K562 (cell line): ENCODE measurements around the gene ZNF598. TPM values are rescaled to one million over a fixed set of nuclear protein-coding genes. Genes with fewer than 3 reads are reported as not detected.
A peak's percentile ranks its signal among the peaks of the same experiment; 100 is the strongest.

ENCODE experiments used
- AFF4 ChIP-seq: sonication (generic); formaldehyde crosslinking; IDR thresholded peaks from 2 replicates; pipeline ENCODE4 v1.8.0; 2023; ENCODE audit warnings: mild to moderate bottlenecking, missing genetic modification reagents
- GMEB1 ChIP-seq: fragments of 250-450 bp; sonication (Bioruptor Pico); IDR thresholded peaks from 2 replicates; pipeline ENCODE4 v1.4.0; 2020; ENCODE audit warnings: mild to moderate bottlenecking
- IRF9 ChIP-seq: fragments of 450-650 bp; IDR thresholded peaks from 2 replicates; pipeline ENCODE4 v1.6.1; 2016; ENCODE audit warnings: missing biosample characterization, missing genetic modification characterization
- MTF1 ChIP-seq: fragments of 250-450 bp; sonication (Bioruptor Pico); IDR thresholded peaks from 2 replicates; pipeline ENCODE4 v1.9.0; 2021; ENCODE audit warnings: moderate library complexity, mild to moderate bottlenecking, inconsistent platforms, borderline replicate concordance
- RBM17 ChIP-seq: fragments of 200-400 bp; formaldehyde crosslinking; IDR thresholded peaks from 2 replicates; pipeline ENCODE4 v1.6.1; 2017; ENCODE audit warnings: low read depth, mild to moderate bottlenecking, low read length, borderline replicate concordance
- SMARCA4 ChIP-seq: fragments of 450-650 bp; IDR thresholded peaks from 2 replicates; pipeline ENCODE4 v1.6.1; 2016
- SOX6 ChIP-seq: fragments of 450-650 bp; IDR thresholded peaks from 2 replicates; pipeline ENCODE4 v1.6.1; 2014; ENCODE audit warnings: mild to moderate bottlenecking
- ZNF134 ChIP-seq: fragments of 250-450 bp; sonication (Bioruptor Pico); conservative IDR thresholded peaks from 2 replicates; pipeline ENCODE4 v1.4.0; 2020
- ZNF165 ChIP-seq: fragments of 250-450 bp; sonication (Bioruptor Pico); IDR thresholded peaks from 2 replicates; pipeline ENCODE4 v1.4.0; 2020; ENCODE audit warnings: borderline replicate concordance
- ZNF589 ChIP-seq: fragments of 200-800 bp; sonication (Bioruptor generic); IDR thresholded peaks from 2 replicates; pipeline ENCODE4 v1.6.1; 2016; ENCODE audit warnings: low read depth, missing genetic modification characterization, missing compliant biosample characterization
- polyA plus RNA-seq, 8 experiments: library from polyadenylated mRNA; depleted of rRNA in 4 of 8; stranded (reverse) in 5 of 8; unstranded in 3 of 8; fragments of >200 nt; fragmentation: Nextera tagmentation in 2 of 8; fragmentation: Illumina TruSeq in 1 of 8; extraction: Ambion mirVana in 2 of 8; extraction: Trizol in 1 of 8; gene quantifications; 2 replicates each; pipeline versions ENCODE4 v1.2.1 to v1.2.3, GENCODE V29; 2011 to 2014; ENCODE audit warnings: inconsistent platforms in 1 of 8, missing spikeins in 1 of 8
- total RNA-seq, 7 experiments: library from RNA; depleted of rRNA in 6 of 7; stranded (reverse); fragments of >200 nt in 6 of 7; fragmentation: Illumina TruSeq in 2 of 7; extraction: Trizol in 2 of 7; gene quantifications; 2 replicates each; pipeline versions ENCODE4 v1.2.1 to v1.2.3, GENCODE V29; 2011 to 2021; ENCODE audit warnings: low replicate concordance in 1 of 7

The ZNF598 gene
- total and polyA plus RNA-seq, 9 of the 15 experiments (the other 6 are each of a cell fraction or from before 2014, with no cell fraction given), result 0.11 to 115 (median 29.6) TPM

DNA sequence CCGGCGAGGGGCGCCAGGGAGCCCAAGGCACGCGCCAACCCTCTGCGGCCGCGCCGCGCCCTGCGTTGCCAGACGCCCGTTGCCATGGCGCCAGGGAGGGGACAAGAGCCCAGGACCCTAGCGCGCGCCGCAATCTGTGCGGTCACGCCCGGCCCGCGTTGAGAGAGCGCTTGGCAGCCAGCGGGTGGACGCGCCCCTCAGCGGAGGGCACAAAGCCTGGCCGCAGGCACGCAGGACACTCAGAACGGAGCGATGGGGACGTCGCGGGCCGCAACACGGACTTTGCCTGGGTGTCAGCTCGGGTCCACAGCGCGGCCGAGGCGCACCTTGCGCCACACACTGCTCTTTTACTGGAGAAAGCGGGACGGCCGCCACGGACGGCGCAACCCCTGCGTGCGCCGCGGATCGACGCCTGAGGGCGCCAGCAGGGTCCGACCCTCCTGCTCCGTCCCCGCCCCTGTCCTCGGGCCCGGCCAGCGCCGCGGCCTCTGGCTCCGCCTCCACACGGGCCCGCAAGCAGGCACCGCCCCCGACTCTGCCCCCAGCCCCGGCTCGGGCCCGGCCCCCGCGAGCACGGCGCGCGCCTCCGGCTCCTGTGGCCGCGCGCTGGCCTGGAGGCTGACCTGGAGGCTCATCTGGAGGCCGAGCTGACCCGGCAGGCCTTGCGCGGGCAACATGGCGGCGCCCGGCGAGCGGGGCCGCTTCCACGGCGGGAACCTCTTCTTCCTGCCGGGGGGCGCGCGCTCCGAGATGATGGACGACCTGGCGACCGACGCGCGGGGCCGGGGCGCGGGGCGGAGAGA lies 25.9 kb downstream of the ZNF598 start, which contains the start of gene GFER (continued):
- TF ChIP-seq ZNF165 (CRISPR knock-in tag) (no peak), SOX6 (peak; percentile 44; the same call in 1 of the 2 replicates), MTF1 (CRISPR knock-in tag) (no peak), AFF4 (CRISPR knock-in tag) (peak; percentile 52; the same call in 1 of the 2 replicates), ZNF134 (CRISPR knock-in tag) (peak; percentile 65), IRF9 (tag) (no peak), GMEB1 (CRISPR knock-in tag) (peak; percentile 58; the same call in 1 of the 2 replicates), RBM17 (no peak), SMARCA4 (no peak), ZNF589 (CRISPR knock-in tag) (peak; percentile 93)
